ENCODE measurements around the gene OXER1. TPM values are rescaled to one million over a fixed set of nuclear protein-coding genes. Genes with fewer than 3 reads are reported as not detected.

Gene OXER1, protein sequence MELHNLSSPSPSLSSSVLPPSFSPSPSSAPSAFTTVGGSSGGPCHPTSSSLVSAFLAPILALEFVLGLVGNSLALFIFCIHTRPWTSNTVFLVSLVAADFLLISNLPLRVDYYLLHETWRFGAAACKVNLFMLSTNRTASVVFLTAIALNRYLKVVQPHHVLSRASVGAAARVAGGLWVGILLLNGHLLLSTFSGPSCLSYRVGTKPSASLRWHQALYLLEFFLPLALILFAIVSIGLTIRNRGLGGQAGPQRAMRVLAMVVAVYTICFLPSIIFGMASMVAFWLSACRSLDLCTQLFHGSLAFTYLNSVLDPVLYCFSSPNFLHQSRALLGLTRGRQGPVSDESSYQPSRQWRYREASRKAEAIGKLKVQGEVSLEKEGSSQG
- 10 to 100 TPM in 2 of 4 donors, 1 to 10 TPM in 2; 6.0 to 13.2 (median 10.3) TPM for polyA plus RNA-seq (ENCODE audit: insufficient read length in 4 of 4)

- DNase-seq (ENCODE audit: low read depth in 4 of 4, low spot score in 2 of 4), result no peak
These were observed at the start of gene OXER1 for GRCh38 chr2:42764096-42764495. Gene OXER1, minus strand, starts transcription at chr2:42764135. Its CDS starts 73 bp downstream, at chr2:42764062.

DNA sequence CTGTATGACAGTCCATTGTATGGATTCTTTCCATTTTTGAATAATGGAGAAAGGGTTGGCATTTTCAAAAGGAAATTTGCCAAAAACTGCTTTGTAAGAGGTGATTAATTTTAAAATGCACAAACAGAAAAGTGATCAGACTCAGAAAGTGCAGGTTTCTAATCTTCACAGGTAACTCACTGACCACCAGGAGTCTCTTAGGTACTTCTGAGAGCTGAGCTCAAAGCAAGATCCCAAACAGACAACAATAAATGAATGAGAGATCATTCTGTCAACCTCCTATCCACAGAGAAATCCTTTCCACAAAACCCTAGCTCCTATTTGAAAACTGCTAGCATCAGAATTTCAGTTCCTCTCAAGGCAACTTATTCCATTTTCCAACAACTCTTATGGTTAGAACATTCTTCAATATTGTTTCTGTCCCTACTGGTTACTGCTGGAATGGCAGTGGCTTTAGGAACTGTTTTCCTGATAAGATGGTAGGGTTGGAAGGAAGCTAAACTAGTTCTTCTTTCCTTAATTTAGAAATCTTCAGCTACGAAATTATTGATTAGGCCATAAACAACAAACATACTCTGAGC, 49.1 kb upstream of the OXER1 start:
- no peak for DNase-seq (ENCODE audit: low read depth in 4 of 4, low spot score in 2 of 4)

GRCh38 chr2:42810971-42811811, 47.3 kb upstream of the OXER1 start:
- DNase-seq (ENCODE audit: low read depth in 4 of 4, low spot score in 2 of 4), result peak in 1 of 4 donors; percentile 68

DNA sequence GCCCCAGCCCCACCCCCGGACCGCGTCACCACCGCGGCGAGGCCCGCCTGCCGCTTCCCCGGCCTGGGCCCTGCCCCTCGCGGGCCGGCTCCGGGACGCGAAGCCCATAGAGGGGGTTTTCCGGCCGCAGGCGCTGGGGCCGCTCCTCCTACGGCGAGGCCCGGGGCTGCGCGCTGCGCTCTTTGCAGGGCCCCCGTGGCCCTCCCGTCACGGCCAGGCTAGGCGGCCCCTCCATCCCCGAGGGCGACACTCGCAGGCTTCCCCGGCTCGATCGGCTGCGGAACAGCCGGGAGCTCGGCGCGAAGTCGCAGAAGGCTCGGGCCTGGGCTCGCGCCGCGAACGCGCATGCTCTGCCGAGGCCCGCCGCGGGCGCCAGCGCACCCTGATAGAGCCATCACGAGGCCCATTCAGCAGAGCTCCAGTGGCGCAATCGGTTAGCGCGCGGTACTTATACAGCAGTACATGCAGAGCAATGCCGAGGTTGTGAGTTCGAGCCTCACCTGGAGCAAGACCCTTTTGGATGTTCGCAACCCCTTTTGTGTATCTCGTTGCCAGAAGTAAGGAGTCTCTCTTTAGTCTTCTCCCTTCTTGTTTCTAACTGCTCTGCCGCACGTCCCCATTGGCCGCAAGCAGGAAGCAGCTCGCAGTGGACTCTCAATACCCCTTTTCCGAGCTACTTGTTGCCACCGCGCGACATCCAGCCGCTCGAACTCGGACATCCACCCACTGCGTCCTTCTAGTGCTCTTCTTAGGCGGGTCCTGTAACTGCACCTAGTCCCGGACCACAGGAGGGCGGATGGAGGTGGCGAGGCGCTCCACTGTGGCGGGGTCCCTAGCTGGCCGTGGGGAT, 46.4 kb upstream of the OXER1 start:
- peak; percentile 86 to 95 (median 91) for DNase-seq (ENCODE audit: low read depth in 4 of 4, low spot score in 2 of 4)

DNA sequence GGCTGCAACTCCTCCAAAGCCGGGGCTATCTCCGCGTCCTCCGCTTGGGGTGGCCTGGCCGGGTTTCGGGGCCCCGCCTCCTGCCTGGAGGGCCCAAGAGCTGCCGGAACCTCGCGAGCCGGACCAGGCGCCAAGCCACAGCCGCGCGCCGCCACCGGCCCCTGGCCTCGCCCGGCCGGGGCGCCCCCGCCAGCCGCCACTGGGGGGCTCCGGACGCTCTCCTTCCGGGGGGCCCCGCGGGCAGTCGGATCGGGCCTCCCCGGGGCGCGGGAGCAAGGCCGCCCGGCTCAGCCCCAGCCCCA, 45.8 kb upstream of the OXER1 start:
- peak in 1 of 4 donors; percentile 65 for DNase-seq (ENCODE audit: low read depth in 4 of 4, low spot score in 2 of 4)

GRCh38 chr2:42809131-42809818, 45.3 kb upstream of the OXER1 start:
- DNase-seq (ENCODE audit: low read depth in 4 of 4, low spot score in 2 of 4), result no peak

DNA sequence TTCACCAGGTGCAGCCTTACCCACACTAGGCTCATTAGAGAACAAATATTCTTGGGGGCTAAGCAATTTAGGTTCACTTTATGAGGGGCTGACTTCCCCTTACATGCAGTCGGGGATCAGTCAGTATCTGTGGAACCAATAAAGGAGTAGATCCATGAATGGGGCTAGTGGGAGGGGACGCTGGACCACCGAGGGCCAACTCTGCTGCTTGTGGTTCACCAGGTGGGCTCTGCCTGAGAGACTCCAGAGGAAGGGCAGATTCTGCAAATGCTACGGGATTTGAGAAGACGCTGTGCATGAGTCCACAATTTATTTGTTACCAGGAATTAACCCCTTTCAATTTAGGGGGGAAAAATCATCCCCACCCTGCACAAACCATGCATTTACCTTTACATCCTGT, 44.4 kb upstream of the OXER1 start:
- DNase-seq (ENCODE audit: low read depth in 4 of 4, low spot score in 2 of 4), result no peak

GRCh38 chr2:42806786-42807185, 42.9 kb upstream of the OXER1 start:
- no peak for DNase-seq (ENCODE audit: low read depth in 4 of 4, low spot score in 2 of 4)

DNA sequence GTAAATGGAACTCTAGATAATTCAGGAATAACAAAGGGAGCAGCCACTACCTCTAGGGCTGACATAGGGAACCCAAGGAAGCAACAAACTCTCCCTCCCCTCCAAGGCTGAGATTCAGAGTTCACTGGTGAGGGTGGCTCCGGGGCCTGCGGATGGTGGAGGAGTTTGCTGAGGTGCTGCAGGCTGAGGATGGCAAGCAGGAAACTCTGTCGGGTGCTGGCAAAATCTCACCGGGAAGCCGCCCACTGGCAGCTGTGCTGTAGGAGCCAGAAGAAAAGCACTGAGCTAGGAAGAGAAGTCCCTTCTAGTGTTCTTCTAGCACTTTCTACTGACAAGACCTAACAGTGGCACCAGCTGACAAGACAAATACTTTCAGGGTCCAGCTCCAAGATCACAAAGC, 41.0 kb upstream of the OXER1 start:
- DNase-seq (ENCODE audit: low read depth in 4 of 4, low spot score in 2 of 4), result no peak

GRCh38 chr2:42804338-42804737, 40.4 kb upstream of the OXER1 start:
- no peak for DNase-seq (ENCODE audit: low read depth in 4 of 4, low spot score in 2 of 4)

DNA sequence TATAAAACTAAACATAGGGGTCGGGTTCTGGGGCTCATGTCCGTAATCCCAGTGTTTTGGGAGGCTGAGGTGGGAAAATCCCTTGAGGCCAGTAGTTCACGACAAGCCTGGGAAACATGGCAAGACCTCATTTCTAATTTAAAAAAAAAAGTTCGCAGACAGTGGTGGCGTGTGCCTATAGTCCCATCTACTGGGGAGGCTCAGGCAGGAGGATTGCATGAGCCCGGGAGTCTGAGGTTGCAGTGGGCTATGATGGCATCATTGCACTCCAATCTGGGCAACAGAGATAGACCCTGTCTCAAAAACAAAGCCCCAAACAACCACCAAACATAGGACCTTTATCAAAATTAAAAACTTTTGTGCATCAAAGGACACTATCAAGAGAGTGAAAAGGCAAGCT, 38.2 kb upstream of the OXER1 start:
- no peak for DNase-seq (ENCODE audit: low read depth in 4 of 4, low spot score in 2 of 4)

- no peak for DNase-seq (ENCODE audit: low read depth in 4 of 4, low spot score in 2 of 4)
These were observed 37.4 kb upstream of the OXER1 start for GRCh38 chr2:42801381-42801780.

GRCh38 chr2:42800981-42801380, 37.0 kb upstream of the OXER1 start:
- no peak for DNase-seq (ENCODE audit: low read depth in 4 of 4, low spot score in 2 of 4)

DNA sequence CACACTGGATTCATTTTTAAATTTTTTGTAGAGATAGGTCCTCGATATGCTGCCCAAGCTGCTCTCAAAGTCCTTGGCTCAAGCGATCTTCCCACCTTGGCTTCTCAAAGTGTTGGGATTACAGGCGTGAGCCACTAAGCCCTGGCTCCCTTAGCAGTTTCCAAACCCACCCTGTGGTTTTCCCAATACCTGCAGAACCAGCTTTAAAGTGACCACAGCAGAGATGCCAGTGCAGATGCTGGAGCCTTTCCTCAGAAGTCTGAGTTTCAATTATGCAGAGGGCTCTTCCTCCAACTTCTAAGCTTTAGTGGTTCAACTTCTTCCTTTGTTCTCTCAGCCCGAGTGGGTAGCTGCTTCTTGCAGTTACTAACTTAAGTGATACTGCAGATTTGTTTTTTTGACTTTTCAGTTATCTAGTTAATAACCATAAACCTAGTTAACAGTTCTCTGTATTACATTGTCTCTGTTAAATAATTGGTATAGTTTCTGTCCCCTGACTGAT, 36.6 kb upstream of the OXER1 start:
- DNase-seq (ENCODE audit: low read depth in 4 of 4, low spot score in 2 of 4), result no peak

- no peak for DNase-seq (ENCODE audit: low read depth in 4 of 4, low spot score in 2 of 4)
These were observed 35.9 kb upstream of the OXER1 start for GRCh38 chr2:42799881-42800280.

GRCh38 chr2:42797281-42797680, 33.3 kb upstream of the OXER1 start:
- DNase-seq (ENCODE audit: low read depth in 4 of 4, low spot score in 2 of 4), result no peak

DNA sequence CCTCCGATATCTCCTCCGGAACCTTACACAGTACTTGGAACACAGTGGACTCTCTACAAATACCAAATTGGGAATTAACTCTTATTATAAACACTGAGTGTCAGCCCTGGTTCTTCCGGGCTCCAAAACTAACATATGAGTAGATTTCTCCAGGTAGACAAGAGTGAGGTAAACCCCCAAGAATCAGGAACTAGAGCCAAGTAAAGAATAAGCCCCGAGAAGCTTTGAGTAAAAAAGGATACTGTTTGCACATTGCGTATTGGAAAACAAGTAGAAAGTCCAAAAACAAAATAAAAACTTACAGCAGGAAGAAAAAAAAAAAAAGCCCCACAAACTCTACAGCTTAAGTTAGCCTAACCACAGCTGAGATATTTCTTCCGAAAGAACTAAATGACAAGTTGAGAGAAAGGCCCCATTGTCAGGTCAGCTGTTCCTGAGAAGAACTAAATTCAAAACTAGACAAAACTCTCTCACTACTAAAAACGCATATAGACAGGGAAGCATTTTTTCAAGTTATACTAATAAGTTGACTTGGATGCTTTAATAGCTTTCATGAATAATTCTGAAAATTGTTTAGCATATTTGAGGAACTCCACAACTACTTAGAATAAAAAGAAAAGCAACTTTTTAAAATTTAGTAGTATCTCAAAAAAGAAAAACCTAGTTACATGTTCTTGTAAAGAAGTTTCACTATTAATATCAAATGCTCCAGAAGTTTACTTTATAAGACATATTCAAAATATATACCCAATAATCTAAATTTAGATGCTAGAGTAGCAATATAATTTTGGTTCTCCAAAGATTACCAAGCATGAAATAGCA, 32.7 kb upstream of the OXER1 start:
- no peak for DNase-seq (ENCODE audit: low read depth in 4 of 4, low spot score in 2 of 4)

DNA sequence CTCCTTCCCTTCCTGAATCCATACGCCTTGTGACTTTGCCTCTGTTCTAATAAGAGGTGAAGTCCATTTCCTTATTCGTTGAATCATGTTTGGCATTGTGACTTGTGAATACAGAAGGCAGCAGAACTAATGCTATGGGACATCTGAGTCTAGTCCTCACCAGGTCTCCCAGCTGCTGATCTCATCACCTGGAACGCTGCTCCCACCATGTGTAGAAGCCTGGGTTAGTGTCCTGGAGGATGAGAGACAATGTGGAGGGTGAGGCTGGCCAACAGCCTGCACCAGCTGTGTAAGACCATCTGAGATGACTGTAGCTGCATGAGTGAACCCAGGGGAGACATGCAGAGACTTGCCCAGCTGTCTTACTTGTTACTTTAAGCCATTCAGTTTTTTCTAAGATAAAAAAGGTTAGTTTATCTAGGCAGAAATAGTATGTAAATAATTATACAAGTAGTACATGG, 31.9 kb upstream of the OXER1 start:
- no peak for DNase-seq (ENCODE audit: low read depth in 4 of 4, low spot score in 2 of 4)

DNA sequence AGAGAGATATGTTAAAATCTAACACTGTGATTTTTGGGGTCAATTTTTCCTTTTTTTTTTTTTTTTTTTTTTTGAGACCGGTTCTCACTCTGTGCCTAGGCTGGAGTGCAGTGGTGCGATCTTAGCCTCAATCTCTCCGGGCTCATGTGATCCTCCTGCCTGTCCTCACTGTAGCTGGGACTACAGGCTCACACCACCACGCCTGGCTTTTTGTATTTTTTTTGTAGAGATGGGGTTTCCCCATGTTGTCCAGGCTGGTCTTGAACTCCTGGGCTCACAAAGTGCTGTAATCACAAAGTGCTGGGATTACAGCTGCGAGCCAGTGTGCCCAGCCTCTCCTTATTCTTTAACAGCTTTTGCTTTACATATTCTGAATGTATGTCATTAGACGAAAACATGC, 31.3 kb upstream of the OXER1 start:
- no peak for DNase-seq (ENCODE audit: low read depth in 4 of 4, low spot score in 2 of 4)
